COLO668 (cell line): Measurements from ENCODE around the gene CENPC.
"Not testable (repeated sequence)": the region's sequence is repeated elsewhere in the genome, so short reads cannot be mapped to it uniquely, and the experiment has no call there.

Source experiments
- DNase-seq: peaks from one replicate; lab custom pipeline; 2025; ENCODE audit not compliant: unreplicated experiment; lab: John Stamatoyannopoulos, UW

The CENPC gene

GRCh38 chr4:67550857-67551256 lies 5.6 kb upstream of the CENPC start:
- DNase-seq: no peak

- no peak for DNase-seq
Observed at GRCh38 chr4:67550451-67550850, 5.1 kb upstream of the CENPC start.

- DNase-seq: no peak
Observed at GRCh38 chr4:67549123-67549522, 3.8 kb upstream of the CENPC start.

GRCh38 chr4:67546971-67547370 lies 1.7 kb upstream of the CENPC start:
- DNase-seq: no peak

GRCh38 chr4:67546004-67546356 lies 677 bp upstream of the CENPC start:
- DNase-seq: no peak

- no peak for DNase-seq
Observed at GRCh38 chr4:67542076-67542475, 3.2 kb downstream of the CENPC start.

- DNase-seq: no peak
Observed at GRCh38 chr4:67539830-67540229, 5.5 kb downstream of the CENPC start.

- no peak for DNase-seq
Observed at GRCh38 chr4:67535280-67535840, 9.9 kb downstream of the CENPC start.

- DNase-seq: no peak
Observed at GRCh38 chr4:67533112-67533511, 12.2 kb downstream of the CENPC start.

GRCh38 chr4:67532397-67532796 lies 12.9 kb downstream of the CENPC start:
- not testable (repeated sequence) for DNase-seq

- peak; percentile 67 for DNase-seq
Observed at GRCh38 chr4:67531379-67531962, 13.8 kb downstream of the CENPC start.

GRCh38 chr4:67524140-67524539 lies 21.2 kb downstream of the CENPC start:
- DNase-seq: not testable (repeated sequence)

- no peak for DNase-seq
Observed at GRCh38 chr4:67522851-67523671, 22.2 kb downstream of the CENPC start.

GRCh38 chr4:67522230-67522629 lies 23.1 kb downstream of the CENPC start:
- DNase-seq: no peak

GRCh38 chr4:67521506-67521905 lies 23.8 kb downstream of the CENPC start:
- no peak for DNase-seq

GRCh38 chr4:67520141-67520540 lies 25.2 kb downstream of the CENPC start:
- no peak for DNase-seq

GRCh38 chr4:67512501-67512900 lies 32.8 kb downstream of the CENPC start:
- DNase-seq: no peak

GRCh38 chr4:67500373-67500772 lies 44.9 kb downstream of the CENPC start:
- DNase-seq: no peak

GRCh38 chr4:67499799-67500198 lies 45.5 kb downstream of the CENPC start:
- DNase-seq: no peak

GRCh38 chr4:67483868-67484602 lies 61.3 kb downstream of the CENPC start:
- no peak for DNase-seq

GRCh38 chr4:67480810-67481209 lies 64.5 kb downstream of the CENPC start:
- no peak for DNase-seq

- no peak for DNase-seq
Observed at GRCh38 chr4:67475155-67475554, 70.1 kb downstream of the CENPC start.
